Mononuclear cell (primary cell): Measurements from ENCODE around the gene PRM2. TPM values are rescaled to one million over a fixed set of nuclear protein-coding genes. Genes with fewer than 3 reads are reported as not detected.

Source experiments
- total RNA-seq: library from RNA; depleted of rRNA; stranded (reverse); fragments of >200 nt; gene quantifications from one replicate; pipeline ENCODE4 v1.2.3, GENCODE V29; 2012

Gene PRM2
- total RNA-seq, 1 donor = not detected

Other genes starting within 250 kb of the PRM2 start
- gene SOCS1, start 20.3 kb downstream of the PRM2 start, total RNA-seq = 41.2 TPM
- gene TNP2, start 7.2 kb downstream of the PRM2 start, total RNA-seq = not detected
- gene PRM3, start 2.9 kb downstream of the PRM2 start, total RNA-seq = not detected
- not detected for gene PRM1, start 4.8 kb upstream of the PRM2 start, total RNA-seq
- gene RMI2, start 69.0 kb upstream of the PRM2 start, total RNA-seq = 1.2 TPM